SK-N-MC (cell line): Measurements from ENCODE around the gene SPEM3.
A peak's percentile ranks its signal among the peaks of the same experiment; 100 is the strongest.
"Not testable (repeated sequence)": the region's sequence is repeated elsewhere in the genome, so short reads cannot be mapped to it uniquely, and the experiment has no call there.

ENCODE experiments used
- DNase-seq: peaks from one replicate; pipeline ENCODE4 v3.0.0-alpha.2; 2011; ENCODE audit warnings: low read depth, low spot score
- H3K27ac ChIP-seq: fragments of 200-600 bp; sonication (generic); 2 replicates; pipeline ENCODE4 v1.5.1; 2016; ENCODE audit warnings: mixed run types
- H3K36me3 ChIP-seq: fragments of 200-600 bp; sonication (generic); 2 replicates; pipeline ENCODE4 v1.6.1; 2017; ENCODE audit warnings: antibody characterized with exemption, low read length, mixed read lengths; ENCODE audit not compliant: insufficient read depth
- H3K4me3 ChIP-seq: fragments of 200-600 bp; sonication (generic); 2 replicates; pipeline ENCODE4 v1.5.1; 2016
- H3K9ac ChIP-seq: fragments of 200-600 bp; sonication (generic); 2 replicates; pipeline ENCODE4 v1.8.0; 2017; ENCODE audit warnings: mixed run types, mixed read lengths; ENCODE audit not compliant: insufficient read length
- H3K9me3 ChIP-seq: fragments of 200-600 bp; sonication (generic); 2 replicates; pipeline ENCODE4 v1.6.1; 2017; ENCODE audit warnings: low read depth, mild to moderate bottlenecking, antibody characterized with exemption, low read length, moderate library complexity, mixed read lengths
- EZH2 ChIP-seq: fragments of 200-600 bp; sonication (generic); IDR thresholded peaks from one replicate; pipeline ENCODE4 v1.6.1; 2017; ENCODE audit warnings: antibody characterized with exemption
- FOXP2 ChIP-seq: optimal IDR thresholded peaks from 2 replicates; pipeline ENCODE3; 2011; ENCODE audit warnings: mild to moderate bottlenecking, moderate library complexity; ENCODE audit not compliant: insufficient read depth; ENCODE audit errors: extremely low read length, control extremely low read depth
- POLR2AphosphoS5 ChIP-seq: IDR thresholded peaks from 2 replicates; pipeline ENCODE4 v1.6.1; 2012; ENCODE audit warnings: mild to moderate bottlenecking, low read depth, low read length, borderline replicate concordance

SPEM3 gene

DNA sequence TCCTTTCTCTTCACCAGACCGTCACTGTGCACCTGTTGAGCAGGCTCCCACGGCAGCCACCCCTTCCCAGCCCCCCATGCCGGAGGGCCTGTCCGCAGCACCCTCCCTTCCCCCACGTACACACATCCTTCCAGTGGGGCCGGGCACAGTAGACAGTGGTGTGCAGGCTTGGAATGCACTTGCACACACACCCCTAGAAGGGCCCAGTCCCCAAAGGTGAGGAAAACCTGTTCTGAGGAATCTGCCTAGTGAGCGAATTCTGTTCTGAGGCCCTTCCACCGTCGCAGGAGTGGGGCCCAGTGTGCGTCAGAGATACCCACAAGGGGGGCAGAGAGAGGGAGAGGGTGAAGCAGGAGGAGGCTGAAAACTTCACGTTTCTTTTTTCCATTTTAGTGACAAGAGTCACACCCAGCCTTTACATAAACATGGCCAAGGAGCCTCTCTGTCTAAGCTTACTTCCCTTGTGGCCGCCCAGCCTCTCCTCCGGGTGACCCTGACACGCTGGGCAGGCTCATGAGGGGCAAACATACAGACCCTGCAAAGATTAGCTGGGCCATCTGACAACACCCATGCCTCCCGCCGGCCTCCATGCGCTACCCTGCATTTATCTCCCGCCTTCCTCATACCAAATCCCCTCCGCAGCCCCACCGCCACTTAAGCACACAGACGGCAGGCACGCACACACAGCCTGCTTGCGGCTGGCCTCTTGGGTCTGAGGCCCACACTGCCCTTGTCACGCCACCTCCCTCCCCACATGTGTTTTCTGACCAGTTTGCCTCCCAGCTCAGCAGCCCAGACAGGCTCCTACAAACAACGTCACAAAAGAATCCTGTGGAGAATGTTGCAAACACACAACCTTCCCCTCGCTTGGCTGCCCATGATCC lies 49.0 kb downstream of the SPEM3 start:
- H3K36me3 ChIP-seq = no peaks in the 10 kb centered on the region
- no peaks in the 10 kb centered on the region for H3K9me3 ChIP-seq
- no peak overlapping the region for H3K27ac ChIP-seq
- H3K9ac ChIP-seq = no peak overlapping the region
- no peak for DNase-seq
- TF ChIP-seq FOXP2 (no peak), POLR2AphosphoS5 (no peak), EZH2 (no peak)
- peak overlapping the region; percentile 93 for H3K4me3 ChIP-seq

DNA sequence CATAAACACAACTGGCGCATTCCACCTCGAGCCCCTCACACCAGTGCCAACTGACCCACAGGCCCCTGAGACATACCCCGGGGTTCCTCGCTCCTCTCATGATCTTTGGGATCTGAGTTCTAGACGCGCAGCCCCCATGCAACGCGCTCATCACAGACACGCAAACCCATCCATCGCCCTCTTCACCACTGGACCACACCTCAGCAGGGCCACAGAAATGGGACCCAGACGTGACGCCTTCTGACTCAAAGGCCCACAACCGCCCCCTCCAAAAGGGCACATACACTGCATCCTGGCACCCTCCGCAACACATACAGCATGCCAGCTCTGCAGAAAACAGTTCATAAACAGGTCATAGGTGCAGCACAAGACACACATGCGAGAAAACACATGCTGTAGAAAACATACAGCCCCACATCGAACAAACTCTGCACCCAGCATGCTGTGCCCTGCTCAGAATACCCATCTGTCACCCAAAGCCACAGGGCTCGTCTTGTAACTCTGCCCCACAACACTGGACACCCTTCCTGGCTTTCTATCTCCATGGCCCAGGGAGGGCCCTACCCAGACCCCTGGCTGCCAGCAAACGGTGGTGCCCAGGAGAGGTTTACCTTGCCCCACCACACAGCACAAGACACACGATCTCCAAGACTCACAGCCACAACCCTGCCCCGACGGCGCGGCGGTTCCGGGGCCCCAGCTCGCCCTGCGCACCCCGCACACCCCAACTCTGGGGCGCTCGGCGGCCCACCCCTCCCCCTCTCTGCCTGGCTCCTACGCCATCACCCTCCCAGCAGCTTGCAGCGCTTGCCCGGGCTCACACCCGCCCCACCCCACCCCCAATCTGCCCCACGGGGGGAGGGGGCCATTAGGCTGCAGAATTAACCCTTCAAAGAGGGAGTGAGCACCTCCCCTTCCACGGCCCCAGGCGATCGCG lies 49.9 kb downstream of the SPEM3 start:
- H3K36me3 ChIP-seq = no peaks in the 10 kb centered on the region
- H3K4me3 ChIP-seq = peak overlapping the region; percentile 93
- TF ChIP-seq POLR2AphosphoS5 = 0 out of 2 replicates have a peak, but pooled peaks have one; percentile 32
- no peak for TF ChIP-seq EZH2
- no peak for TF ChIP-seq FOXP2
- peak overlapping the region; percentile 87 for H3K9ac ChIP-seq
- H3K27ac ChIP-seq = peak overlapping the region; percentile 79
- DNase-seq = no peak
- no peaks in the 10 kb centered on the region for H3K9me3 ChIP-seq

DNA sequence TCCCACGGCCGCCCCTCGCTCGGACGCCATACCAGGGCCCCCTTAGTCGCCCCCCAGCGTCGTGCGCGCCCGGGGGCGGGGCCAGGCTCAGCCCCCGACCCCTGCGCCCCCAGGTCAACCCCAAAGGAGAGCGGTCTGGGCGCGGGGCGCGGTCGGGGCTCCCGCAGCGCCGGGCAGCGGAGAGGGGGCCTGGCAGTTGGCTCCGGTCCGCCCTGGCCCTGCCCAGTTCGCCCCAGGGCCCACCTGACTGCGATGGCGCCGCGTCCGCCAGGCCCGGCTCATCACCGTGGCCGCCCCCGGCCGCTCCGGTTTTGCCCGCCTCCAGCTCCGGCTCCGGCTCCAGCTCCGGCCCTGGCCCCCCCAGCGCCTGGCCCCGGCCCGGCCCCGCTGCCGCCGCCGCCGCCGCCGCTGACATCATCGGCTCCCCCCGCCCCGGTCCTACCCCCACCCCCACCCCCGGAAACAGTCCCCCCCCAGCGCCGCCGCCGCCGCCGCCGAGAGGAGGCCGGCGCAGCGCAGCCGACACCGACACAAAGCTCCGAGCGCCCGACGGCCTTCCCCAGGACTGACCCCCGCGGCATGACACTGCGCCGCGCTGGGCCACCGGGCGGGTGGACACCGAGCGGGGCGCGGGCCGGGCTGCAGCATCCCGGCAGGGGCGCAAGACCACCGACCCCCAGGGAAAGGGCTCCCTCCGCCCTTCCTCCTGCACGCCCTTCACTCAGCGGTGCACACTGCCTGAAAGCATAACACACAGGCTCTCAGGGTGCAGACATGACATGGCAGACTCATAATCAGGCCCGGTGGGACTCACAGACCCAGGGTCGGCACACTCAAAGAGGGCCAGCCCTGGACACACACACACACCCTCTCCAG lies 50.8 kb downstream of the SPEM3 start, which contains the start of gene ZBTB4:
Gene ZBTB4 (minus strand): TSS at position 419 of the 876 bp plus-strand sequence. CDS start 12,830 bp downstream, outside the sequence.
- DNase-seq = no peak
- peak within 1 kb of the TSS; percentile 79 for H3K27ac ChIP-seq
- H3K9ac ChIP-seq = peak within 1 kb of the TSS; percentile 87

DNA sequence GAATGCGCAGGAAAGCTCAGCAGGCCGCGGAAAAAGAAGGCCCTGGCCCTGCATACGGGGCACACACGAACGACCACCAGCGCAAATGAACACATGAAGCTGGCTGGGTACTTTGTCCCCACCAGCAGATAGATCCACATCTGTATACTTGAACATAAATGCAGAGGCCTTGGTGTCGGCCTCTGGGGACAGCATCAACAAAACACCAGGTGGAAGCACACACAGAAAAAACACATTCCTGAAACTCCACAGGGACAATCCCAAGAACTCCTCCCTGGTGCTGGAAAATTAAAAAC lies 51.4 kb downstream of the SPEM3 start:
- no peak for DNase-seq
- H3K9me3 ChIP-seq = no peaks in the 10 kb centered on the region
- peak overlapping the region; percentile 93 for H3K4me3 ChIP-seq
- H3K9ac ChIP-seq = peak overlapping the region; percentile 86
- H3K36me3 ChIP-seq = no peaks in the 10 kb centered on the region
- peak overlapping the region; percentile 77 for H3K27ac ChIP-seq
- TF ChIP-seq FOXP2 (no peak), EZH2 (no peak)

More for the DNA sequence above, 50.8 kb downstream of the SPEM3 start, which contains the start of gene ZBTB4:
- H3K9me3 ChIP-seq = no peaks in the 10 kb centered on the region
- peak within 1 kb of the TSS; percentile 93 for H3K4me3 ChIP-seq
- no peak for TF ChIP-seq FOXP2
- TF ChIP-seq POLR2AphosphoS5 = no peak; the same call in 1 of the 2 replicates
- TF ChIP-seq EZH2 = no peak
- H3K36me3 ChIP-seq = no peaks in the 10 kb centered on the region

DNA sequence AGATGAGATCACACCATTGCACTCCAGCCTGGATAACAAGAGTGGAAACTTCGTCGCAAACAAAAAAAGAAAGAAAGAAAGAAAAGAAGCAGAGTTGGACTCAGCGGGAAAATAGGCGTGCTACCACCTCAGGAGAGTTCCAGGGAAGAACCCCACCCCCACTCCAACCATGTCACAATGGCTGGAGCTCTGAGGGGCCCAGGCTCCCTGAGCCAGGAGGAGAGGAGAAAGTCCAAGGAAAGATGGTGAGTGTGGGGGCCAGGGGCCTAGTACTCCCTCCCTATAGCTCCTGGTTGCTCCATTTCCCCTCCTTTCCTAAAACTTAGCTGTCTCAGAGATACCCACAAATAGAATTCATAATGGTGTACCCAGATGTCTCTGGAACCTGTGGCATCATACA lies 52.6 kb downstream of the SPEM3 start, which contains the start of gene SLC35G6:
Gene SLC35G6 (plus strand): TSS at position 172 of the 400 bp plus-strand sequence. CDS start 71 bp downstream, at position 243.
- H3K27ac ChIP-seq = peak within 1 kb of the TSS; percentile 77
- not testable (repeated sequence) for DNase-seq, H3K36me3 ChIP-seq, H3K9ac ChIP-seq, H3K9me3 ChIP-seq
- peak within 1 kb of the TSS; percentile 93 for H3K4me3 ChIP-seq

DNA sequence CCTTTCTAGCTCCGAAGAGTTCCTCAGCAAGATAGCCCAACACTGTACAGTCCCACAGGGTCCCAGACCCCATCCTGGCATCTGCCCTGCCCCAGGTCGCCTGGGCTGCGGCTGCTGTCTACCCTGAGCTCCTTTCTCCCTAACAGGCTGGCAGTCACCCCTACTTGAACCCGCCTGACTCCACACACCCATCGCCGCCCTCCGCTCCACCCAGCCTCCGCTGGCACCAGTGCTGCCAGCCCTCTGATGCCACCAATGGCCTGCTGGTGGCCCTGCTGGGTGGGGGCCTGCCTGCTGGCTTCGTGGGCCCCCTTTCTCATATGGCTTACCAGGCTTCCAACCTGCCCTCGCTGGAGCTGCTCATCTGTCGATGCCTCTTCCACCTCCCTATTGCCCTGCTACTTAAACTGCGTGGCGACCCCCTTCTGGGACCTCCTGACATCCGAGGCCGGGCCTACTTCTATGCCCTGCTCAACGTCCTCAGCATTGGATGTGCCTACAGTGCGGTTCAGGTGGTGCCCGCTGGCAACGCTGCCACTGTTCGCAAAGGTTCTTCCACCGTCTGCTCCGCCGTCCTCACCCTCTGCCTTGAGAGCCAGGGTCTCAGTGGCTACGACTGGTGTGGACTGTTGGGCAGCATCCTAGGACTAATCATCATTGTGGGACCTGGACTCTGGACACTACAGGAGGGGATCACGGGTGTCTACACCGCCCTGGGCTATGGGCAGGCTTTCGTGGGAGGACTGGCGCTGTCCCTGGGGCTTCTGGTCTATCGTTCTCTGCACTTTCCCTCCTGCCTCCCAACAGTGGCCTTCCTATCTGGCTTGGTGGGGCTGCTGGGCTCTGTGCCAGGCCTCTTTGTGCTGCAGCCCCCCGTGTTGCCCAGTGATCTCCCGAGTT lies 53.4 kb downstream of the SPEM3 start:
- peak overlapping the region; percentile 57 for H3K27ac ChIP-seq
- H3K9ac ChIP-seq, DNase-seq, H3K4me3 ChIP-seq, H3K9me3 ChIP-seq, H3K36me3 ChIP-seq: not testable (repeated sequence)
